GM19467 (cell line): ENCODE data around the gene SPG7.
"Not testable (repeated sequence)": the region's sequence is repeated elsewhere in the genome, so short reads cannot be mapped to it uniquely, and the experiment has no call there.

ENCODE experiments used
- ATAC-seq: cut with Tn5 transposase; IDR thresholded peaks from one replicate; pipeline ENCODE4 v1.9.1; 2021; ENCODE audit warnings: mild to moderate bottlenecking, moderate library complexity; ENCODE audit not compliant: unreplicated experiment

Gene SPG7

GRCh38 chr16:89561142-89561883 is 53.1 kb downstream of the SPG7 start:
- peak; percentile 4 for ATAC-seq

GRCh38 chr16:89561884-89562599 is 53.8 kb downstream of the SPG7 start:
- ATAC-seq = no peak

- ATAC-seq = no peak
These were observed 54.7 kb downstream of the SPG7 start for GRCh38 chr16:89562939-89563338.

- no peak for ATAC-seq
These were observed 55.6 kb downstream of the SPG7 start for GRCh38 chr16:89563639-89564392.

- no peak for ATAC-seq
These were observed 56.5 kb downstream of the SPG7 start for GRCh38 chr16:89564476-89565255.

GRCh38 chr16:89565256-89565505 is 57.0 kb downstream of the SPG7 start:
- no peak for ATAC-seq

- no peak for ATAC-seq
These were observed 57.5 kb downstream of the SPG7 start for GRCh38 chr16:89565506-89566372.

GRCh38 chr16:89567656-89568594 is 59.7 kb downstream of the SPG7 start:
- ATAC-seq = no peak

GRCh38 chr16:89569506-89570341 is 61.5 kb downstream of the SPG7 start:
- ATAC-seq = no peak

GRCh38 chr16:89570342-89570923 is 62.2 kb downstream of the SPG7 start:
- no peak for ATAC-seq

- not testable (repeated sequence) for ATAC-seq
These were observed 62.9 kb downstream of the SPG7 start for GRCh38 chr16:89570983-89571598.

GRCh38 chr16:89571636-89572035 is 63.4 kb downstream of the SPG7 start:
- ATAC-seq = no peak

GRCh38 chr16:89572073-89572484 is 63.9 kb downstream of the SPG7 start:
- no peak for ATAC-seq

- ATAC-seq = no peak
These were observed 64.4 kb downstream of the SPG7 start for GRCh38 chr16:89572485-89573205.

- peak; percentile 5 for ATAC-seq
These were observed 65.8 kb downstream of the SPG7 start for GRCh38 chr16:89573826-89574680.
